Measurements from ENCODE around the gene LRRC59. TPM values are rescaled to one million over a fixed set of nuclear protein-coding genes. Genes with fewer than 3 reads are reported as not detected.

LRRC59 gene
- total and polyA plus RNA-seq, 8 donors = 43.6 to 151 (median 54.3) TPM

DNA sequence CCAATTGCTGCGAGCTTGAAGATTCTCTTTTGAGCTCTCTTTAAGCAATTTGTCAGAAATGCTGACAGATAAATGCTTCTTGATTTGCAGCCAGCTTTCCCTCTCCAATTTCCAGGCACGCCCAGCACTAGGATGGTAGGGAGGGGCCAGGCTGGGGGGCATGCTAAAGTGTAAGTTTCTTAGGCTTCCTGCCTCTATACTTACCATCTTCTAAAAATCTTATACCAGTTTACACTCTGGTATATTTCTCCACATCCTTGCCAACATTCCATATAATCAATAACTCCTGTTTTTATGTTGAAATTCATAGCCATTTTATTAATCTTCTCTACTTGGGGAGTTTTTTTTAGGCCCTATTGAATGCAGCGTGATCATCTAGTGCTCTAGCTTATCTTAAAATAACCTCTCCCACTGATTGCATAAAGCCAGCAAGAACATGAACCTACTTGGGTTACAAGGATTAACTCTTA is 46.2 kb upstream of the LRRC59 start:
- no peaks in the 10 kb centered on the region for H3K36me3 ChIP-seq
- no peaks in the 10 kb centered on the region for H3K9me3 ChIP-seq
- H3K27me3 ChIP-seq = no peaks in the 10 kb centered on the region
- intact Hi-C loops (cut with DNase I) = no loop called here
- DNase-seq = no peak
- peaks cover 8 to 16% of the 10 kb centered on the region in 2 donors for H3K4me1 ChIP-seq
- TF ChIP-seq, protein P1, sequence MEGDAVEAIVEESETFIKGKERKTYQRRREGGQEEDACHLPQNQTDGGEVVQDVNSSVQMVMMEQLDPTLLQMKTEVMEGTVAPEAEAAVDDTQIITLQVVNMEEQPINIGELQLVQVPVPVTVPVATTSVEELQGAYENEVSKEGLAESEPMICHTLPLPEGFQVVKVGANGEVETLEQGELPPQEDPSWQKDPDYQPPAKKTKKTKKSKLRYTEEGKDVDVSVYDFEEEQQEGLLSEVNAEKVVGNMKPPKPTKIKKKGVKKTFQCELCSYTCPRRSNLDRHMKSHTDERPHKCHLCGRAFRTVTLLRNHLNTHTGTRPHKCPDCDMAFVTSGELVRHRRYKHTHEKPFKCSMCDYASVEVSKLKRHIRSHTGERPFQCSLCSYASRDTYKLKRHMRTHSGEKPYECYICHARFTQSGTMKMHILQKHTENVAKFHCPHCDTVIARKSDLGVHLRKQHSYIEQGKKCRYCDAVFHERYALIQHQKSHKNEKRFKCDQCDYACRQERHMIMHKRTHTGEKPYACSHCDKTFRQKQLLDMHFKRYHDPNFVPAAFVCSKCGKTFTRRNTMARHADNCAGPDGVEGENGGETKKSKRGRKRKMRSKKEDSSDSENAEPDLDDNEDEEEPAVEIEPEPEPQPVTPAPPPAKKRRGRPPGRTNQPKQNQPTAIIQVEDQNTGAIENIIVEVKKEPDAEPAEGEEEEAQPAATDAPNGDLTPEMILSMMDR (IDR thresholded peaks at IDR 0.05) = no peak
- ATAC-seq = peak; percentile 38
- H3K4me3 ChIP-seq = no peak overlapping the region
- H3K27ac ChIP-seq = peak overlapping the region; percentile 28 to 58

DNA sequence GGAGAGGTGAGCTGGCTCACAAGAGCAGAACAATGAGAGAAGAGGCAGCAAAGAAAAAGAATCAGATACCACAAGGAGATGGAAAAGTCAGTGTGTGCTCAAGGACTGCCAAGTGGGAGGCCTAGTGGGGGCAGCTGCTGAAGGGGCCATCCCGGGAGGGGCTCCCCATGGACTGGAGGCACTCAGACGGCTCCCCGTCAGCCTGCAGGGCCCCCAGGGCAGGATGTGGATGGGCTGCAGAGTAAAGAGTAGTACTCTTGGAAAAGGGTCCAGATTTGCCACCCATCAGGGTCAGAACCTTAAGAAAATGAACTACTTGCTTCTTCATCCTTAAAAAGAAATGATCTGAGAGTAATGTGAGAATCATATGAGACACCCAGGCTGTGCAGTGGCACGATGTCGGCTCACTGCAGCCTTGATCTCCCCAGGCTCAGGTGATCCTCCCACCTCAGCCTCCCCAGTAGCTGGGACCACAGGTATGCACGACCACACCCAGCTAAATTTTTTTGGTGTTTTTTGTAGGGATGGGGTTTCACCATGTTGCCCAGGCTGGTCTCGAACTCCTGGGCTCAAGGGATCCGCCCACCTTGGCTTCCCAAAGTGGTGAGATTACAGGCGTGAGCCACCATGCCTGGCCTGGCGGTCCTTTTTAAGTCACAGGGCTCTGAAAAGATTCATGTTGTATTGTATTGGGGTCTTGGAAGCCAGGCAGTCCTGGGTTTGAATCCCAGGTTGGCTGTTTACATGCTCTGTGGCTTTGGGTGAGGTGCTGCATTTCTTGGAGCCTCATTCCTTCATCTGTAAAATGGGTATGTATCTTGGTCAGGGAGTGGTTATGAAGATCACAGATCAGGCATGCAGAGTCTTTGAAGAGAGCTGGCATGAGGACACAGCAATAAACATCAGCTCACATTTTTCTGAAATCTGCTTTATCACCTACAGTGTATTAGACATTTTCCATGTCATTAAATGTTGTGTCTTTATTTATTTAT is 43.8 kb upstream of the LRRC59 start:
- TF ChIP-seq, protein P1 (IDR thresholded peaks at IDR 0.05) = no peak
- no peak for ATAC-seq
- DNase-seq = no peak
- H3K4me1 ChIP-seq = peaks cover 4 to 15% of the 10 kb centered on the region in 2 donors
- peak overlapping the region; percentile 38 to 49 for H3K27ac ChIP-seq
- H3K9me3 ChIP-seq = no peaks in the 10 kb centered on the region
- H3K4me3 ChIP-seq = no peak overlapping the region
- intact Hi-C loops (cut with DNase I) = no loop called here
- H3K27me3 ChIP-seq = no peaks in the 10 kb centered on the region
- H3K36me3 ChIP-seq = peaks cover 0 to 8% of the 10 kb centered on the region in 2 donors

DNA sequence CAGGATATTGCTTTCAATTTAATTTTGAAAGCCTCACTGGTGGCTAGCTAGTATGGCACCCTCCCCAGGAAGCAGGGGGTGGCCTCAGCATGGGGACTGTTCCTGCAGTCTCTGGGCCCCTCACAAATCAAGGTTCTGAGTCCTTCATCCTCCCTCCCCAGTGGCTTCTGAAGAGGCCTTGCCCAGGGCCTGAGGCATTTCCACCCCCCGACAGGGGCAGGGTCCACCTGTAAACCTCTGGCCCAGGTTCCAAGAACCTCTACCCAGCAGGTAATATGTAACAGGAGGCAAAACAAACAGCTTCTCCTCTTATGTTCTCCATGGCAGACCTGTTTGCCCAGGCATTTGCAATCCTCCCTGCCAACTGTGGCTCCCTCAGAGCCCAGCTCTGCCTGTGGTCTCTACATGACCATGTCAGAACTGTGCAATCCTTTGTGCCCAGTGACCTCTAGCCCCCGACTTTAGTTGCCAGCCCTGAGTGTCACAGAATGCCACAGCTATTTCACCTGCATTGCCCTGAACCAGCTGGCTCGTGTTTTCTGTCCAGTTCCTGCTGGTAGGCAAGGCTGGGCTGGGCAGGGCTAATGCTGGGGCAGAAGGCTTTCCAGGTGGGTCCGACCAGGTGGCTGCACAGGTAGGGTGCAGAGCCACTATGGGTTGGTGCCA is 43.0 kb upstream of the LRRC59 start:
- H3K27me3 ChIP-seq = no peaks in the 10 kb centered on the region
- DNase-seq (peak in 2 of 4 donors; percentile 53 to 65), ATAC-seq (peak; percentile 78)
- TF ChIP-seq, protein P1 (IDR thresholded peaks at IDR 0.05) = no peak
- H3K4me1 ChIP-seq = peaks cover 4 to 9% of the 10 kb centered on the region in 2 donors
- H3K9me3 ChIP-seq = no peaks in the 10 kb centered on the region
- peak overlapping the region; percentile 38 to 49 for H3K27ac ChIP-seq
- intact Hi-C loops (cut with DNase I) = no loop called here
- H3K36me3 ChIP-seq = peaks cover 0 to 8% of the 10 kb centered on the region in 2 donors
- H3K4me3 ChIP-seq = no peak overlapping the region

DNA sequence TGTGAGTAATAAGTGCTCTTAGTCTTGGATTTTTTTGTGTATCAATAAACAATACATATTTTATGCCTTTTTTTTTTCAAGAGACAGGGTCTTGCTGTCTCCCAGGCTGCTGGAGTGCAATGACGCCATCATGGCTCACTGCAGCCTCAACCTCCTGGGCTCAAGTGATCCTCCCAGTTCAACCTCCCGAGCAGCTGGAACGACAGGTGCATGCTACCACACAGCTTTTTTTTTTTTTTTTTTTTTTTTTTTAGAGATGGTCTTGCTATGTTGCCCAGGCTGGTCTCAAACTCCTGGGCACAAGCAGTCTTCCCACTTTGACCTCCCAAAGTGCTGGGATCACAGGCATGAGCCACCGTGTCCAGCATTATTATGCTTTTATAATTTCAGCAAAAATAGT is 41.7 kb upstream of the LRRC59 start:
- no peak overlapping the region for H3K4me3 ChIP-seq
- no peak for DNase-seq
- TF ChIP-seq, protein P1 (IDR thresholded peaks at IDR 0.05) = no peak
- ATAC-seq = no peak
- no peaks in the 10 kb centered on the region for H3K27me3 ChIP-seq
- H3K9me3 ChIP-seq = no peaks in the 10 kb centered on the region
- peaks cover 0 to 8% of the 10 kb centered on the region in 2 donors for H3K36me3 ChIP-seq
- intact Hi-C loops (cut with DNase I) = no loop called here
- peak overlapping the region in 1 of 2 donors; percentile 49 for H3K27ac ChIP-seq
- peaks cover 4 to 6% of the 10 kb centered on the region in 2 donors for H3K4me1 ChIP-seq

DNA sequence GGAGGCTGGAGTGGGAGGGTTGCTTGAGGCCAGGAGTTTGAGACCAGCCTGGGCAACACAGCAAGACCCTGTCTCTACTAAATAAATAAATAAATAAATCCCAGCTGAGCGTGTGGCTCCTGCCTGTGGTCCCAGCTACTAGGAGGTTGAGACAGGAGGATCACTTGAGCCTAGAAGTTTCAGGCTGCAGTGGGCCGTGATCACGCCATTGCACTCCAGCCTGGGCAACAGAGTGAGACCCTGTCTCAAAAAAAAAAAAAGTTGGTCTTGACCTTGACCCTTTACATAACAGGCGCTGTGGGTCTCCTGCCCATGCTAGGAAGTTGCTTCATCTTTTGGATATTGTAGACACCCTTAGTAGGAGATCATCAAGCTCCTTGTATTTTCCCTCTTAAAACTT is 40.1 kb upstream of the LRRC59 start:
- ATAC-seq (no peak), DNase-seq (no peak)
- no peaks in the 10 kb centered on the region for H3K9me3 ChIP-seq
- H3K27me3 ChIP-seq = no peaks in the 10 kb centered on the region
- H3K27ac ChIP-seq = no peak overlapping the region
- intact Hi-C loops (cut with DNase I) = no loop called here
- H3K36me3 ChIP-seq = peaks cover 0 to 8% of the 10 kb centered on the region in 2 donors
- TF ChIP-seq, protein P1 (IDR thresholded peaks at IDR 0.05) = no peak
- H3K4me3 ChIP-seq = no peak overlapping the region
- peaks cover 0 to 4% of the 10 kb centered on the region in 2 donors for H3K4me1 ChIP-seq
